ENCODE results near the gene KCTD3. TPM values are rescaled to one million over a fixed set of nuclear protein-coding genes. Genes with fewer than 3 reads are reported as not detected.

KCTD3 gene
- total RNA-seq, 1 experiment from 2014 or later, result 39.3 TPM

DNA sequence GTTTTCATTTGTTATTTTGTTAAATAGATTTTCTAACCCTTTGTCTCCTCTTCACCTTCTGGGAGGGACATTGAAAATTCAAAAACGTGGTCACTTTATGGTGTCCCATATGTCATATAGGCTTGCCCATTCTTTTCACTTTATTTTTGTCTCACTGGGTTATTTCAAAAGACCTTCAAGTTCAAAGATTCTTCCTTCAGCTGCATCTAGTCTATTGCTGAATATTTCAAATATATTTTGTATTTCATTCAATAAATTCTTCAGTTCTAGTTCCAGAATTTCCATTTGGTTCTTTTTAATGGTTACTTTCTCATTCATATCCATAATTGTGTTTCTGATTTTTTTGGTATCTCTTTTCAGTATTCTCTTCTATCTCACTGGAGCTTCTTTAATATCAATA is 11.6 kb upstream of the KCTD3 start:
- H4K5ac ChIP-seq (ENCODE audit: insufficient read length, low read depth, low read length), result no peak overlapping the region
- no peak overlapping the region for H2BK12ac ChIP-seq (ENCODE audit: insufficient read length, low read depth, low read length)
- H2BK120ac ChIP-seq (ENCODE audit: low read depth, low read length, poor library complexity, severe bottlenecking), result no peak overlapping the region
- H3K79me2 ChIP-seq (ENCODE audit: insufficient read depth, low read length), result no peaks in the 10 kb centered on the region
- no peak overlapping the region for H3K56ac ChIP-seq (ENCODE audit: insufficient read length, low read depth, low read length)
- no peak for TF ChIP-seq CTCF (conservative IDR thresholded peaks at IDR 0.05)
- H3K18ac ChIP-seq (ENCODE audit: insufficient read length, low read depth, low read length), result no peak overlapping the region
- no peak overlapping the region for H2BK5ac ChIP-seq (ENCODE audit: insufficient read length, low read length)
- Mint-ChIP-seq H3K9me3 (peaks cover 0 to 4% of the 10 kb centered on the region in 2 experiments; a peak in 2 of 5 replicates), H3K27ac (no peak overlapping the region), H3K4me3 (no peak overlapping the region), H3K27me3 (ENCODE audit: low read depth) (no peaks in the 10 kb centered on the region), H3K4me1 (peaks cover 0 to 6% of the 10 kb centered on the region in 2 experiments; a peak in 1 of 4 replicates), H3K36me3 (ENCODE audit: insufficient read depth in 1 of 3, low read depth in 3 of 3) (no peaks in the 10 kb centered on the region)
- H3K4me1 ChIP-seq (ENCODE audit: insufficient read depth, low read length), result no peaks in the 10 kb centered on the region
- no peaks in the 10 kb centered on the region for H3K79me1 ChIP-seq (ENCODE audit: insufficient read depth, low read depth, low read length, poor library complexity, severe bottlenecking)
- no peak overlapping the region for H3K14ac ChIP-seq (ENCODE audit: insufficient read depth, low read length)
- H2AK5ac ChIP-seq (ENCODE audit: insufficient read length, low read length), result no peak overlapping the region
- no peak overlapping the region for H2BK20ac ChIP-seq (ENCODE audit: low read depth, low read length, poor library complexity, severe bottlenecking)
- H3K4me2 ChIP-seq (ENCODE audit: insufficient read depth, insufficient read length, low read length), result no peak overlapping the region
- H3K9me3 ChIP-seq (ENCODE audit: control insufficient read depth, low read depth, low read length), result no peaks in the 10 kb centered on the region
- H4K20me1 ChIP-seq (ENCODE audit: control insufficient read depth, insufficient read depth, insufficient read length), result no peaks in the 10 kb centered on the region
- H2BK15ac ChIP-seq (ENCODE audit: low read depth, low read length), result no peak overlapping the region
- no peak overlapping the region for H2AFZ ChIP-seq (ENCODE audit: low read length)
- H3K4ac ChIP-seq (ENCODE audit: low read depth, low read length), result no peak overlapping the region
- H3K9ac ChIP-seq (ENCODE audit: extremely low read depth, insufficient read length, low read length), result no peak overlapping the region
- H3K23ac ChIP-seq (ENCODE audit: insufficient read length, low read depth, low read length), result no peak overlapping the region
- H4K91ac ChIP-seq (ENCODE audit: insufficient read length, low read depth, low read length), result no peak overlapping the region
- H3K27me3 ChIP-seq (ENCODE audit: insufficient read depth, low read length), result no peaks in the 10 kb centered on the region
- DNase-seq, result no peak
- no peak overlapping the region for H4K8ac ChIP-seq (replicated peaks; ENCODE audit: insufficient read length, low read depth, low read length)
- H3T11ph ChIP-seq (ENCODE audit: low read length), result no peak overlapping the region
- no peak overlapping the region for H3K27ac ChIP-seq (ENCODE audit: insufficient read length, low read depth, low read length)
- no CpG with 5 or more reads among the region's 1 CpG for WGBS (ENCODE audit: extremely low coverage, insufficient read length, low lambda C conversion rate)
- no peaks in the 10 kb centered on the region for H3K23me2 ChIP-seq (ENCODE audit: insufficient read length, low read depth, low read length, poor library complexity, severe bottlenecking)

Data from H9 (cell line).